Loucy (cell line): Measurements from ENCODE around the gene KCNH2.

Experiments used
- EZH2phosphoT487 ChIP-seq: fragments of 200-600 bp; IDR thresholded peaks from 2 replicates; pipeline ENCODE4 v1.6.1; 2018; ENCODE audit warnings: antibody characterized with exemption, mild to moderate bottlenecking, moderate library complexity, borderline replicate concordance
- TF ChIP-seq, protein P1 (sequence below): fragments of 200-600 bp; sonication (generic); conservative IDR thresholded peaks from 2 replicates; pipeline ENCODE4 v1.5.1; 2014; ENCODE audit warnings: mild to moderate bottlenecking, antibody characterized with exemption, low read length

DNA sequence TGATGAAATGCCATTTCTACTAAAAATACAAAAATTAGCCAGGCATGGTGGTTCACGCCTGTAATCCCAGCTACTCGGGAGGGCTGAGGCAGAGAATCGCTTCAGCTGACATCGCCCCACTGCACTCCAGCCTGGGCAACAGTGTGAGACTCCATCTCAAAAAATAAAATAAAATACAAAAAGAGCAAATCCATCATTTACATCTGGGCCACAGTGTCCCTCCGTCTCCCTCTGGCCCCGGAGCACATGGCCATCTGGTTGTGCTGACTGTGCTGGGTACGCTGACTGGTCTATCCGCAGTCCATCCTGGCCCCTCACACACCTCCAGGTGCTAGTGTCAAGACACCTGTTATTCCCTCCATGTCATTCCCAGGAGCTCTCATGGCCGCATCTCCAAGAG lies 42.1 kb downstream of the KCNH2 start:
- TF ChIP-seq, protein P1, sequence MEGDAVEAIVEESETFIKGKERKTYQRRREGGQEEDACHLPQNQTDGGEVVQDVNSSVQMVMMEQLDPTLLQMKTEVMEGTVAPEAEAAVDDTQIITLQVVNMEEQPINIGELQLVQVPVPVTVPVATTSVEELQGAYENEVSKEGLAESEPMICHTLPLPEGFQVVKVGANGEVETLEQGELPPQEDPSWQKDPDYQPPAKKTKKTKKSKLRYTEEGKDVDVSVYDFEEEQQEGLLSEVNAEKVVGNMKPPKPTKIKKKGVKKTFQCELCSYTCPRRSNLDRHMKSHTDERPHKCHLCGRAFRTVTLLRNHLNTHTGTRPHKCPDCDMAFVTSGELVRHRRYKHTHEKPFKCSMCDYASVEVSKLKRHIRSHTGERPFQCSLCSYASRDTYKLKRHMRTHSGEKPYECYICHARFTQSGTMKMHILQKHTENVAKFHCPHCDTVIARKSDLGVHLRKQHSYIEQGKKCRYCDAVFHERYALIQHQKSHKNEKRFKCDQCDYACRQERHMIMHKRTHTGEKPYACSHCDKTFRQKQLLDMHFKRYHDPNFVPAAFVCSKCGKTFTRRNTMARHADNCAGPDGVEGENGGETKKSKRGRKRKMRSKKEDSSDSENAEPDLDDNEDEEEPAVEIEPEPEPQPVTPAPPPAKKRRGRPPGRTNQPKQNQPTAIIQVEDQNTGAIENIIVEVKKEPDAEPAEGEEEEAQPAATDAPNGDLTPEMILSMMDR = no peak
- no peak for TF ChIP-seq EZH2phosphoT487
